PC-3 (cell line): Measurements from ENCODE around the gene C1orf141. TPM values are rescaled to one million over a fixed set of nuclear protein-coding genes. Genes with fewer than 3 reads are reported as not detected.
A peak's percentile ranks its signal among the peaks of the same experiment; 100 is the strongest.

ENCODE experiments used
- ATAC-seq: fragments of 200-7000 bp; cut with Tn5 transposase; 2 replicates; pipeline ENCODE4 v1.9.1; 2020; ENCODE audit warnings: mild to moderate bottlenecking, moderate library complexity
- BruUV-seq: library from RNA; stranded (reverse); fragments of 400-500 nt; replicated peaks from 2 replicates; lab custom pipeline; 2021; lab: Mats Ljungman, UMichigan
- CTCF ChIA-PET: fragments of 300-600 bp; sonication (Branson Sonifier 250); formaldehyde crosslinking; loops from one replicate; lab custom pipeline; 2022; ENCODE audit warnings: antibody characterized with exemption; lab: Charles Lee
- POLR2A ChIA-PET: fragments of 300-600 bp; sonication (Branson Sonifier 250); formaldehyde crosslinking; loops from one replicate; lab custom pipeline; 2022; ENCODE audit warnings: antibody characterized with exemption; ENCODE audit not compliant: unreplicated experiment; lab: Charles Lee
- DNase-seq: peaks from one replicate; pipeline ENCODE4 v3.0.0-alpha.2; 2015
- H2AFZ ChIP-seq: fragments of 300-600 bp; sonication (generic); 2 replicates; pipeline ENCODE4 v1.6.0; 2016; ENCODE audit warnings: antibody characterized with exemption, low read length
- H3F3A ChIP-seq: fragments of 300-600 bp; sonication (generic); one replicate; pipeline ENCODE4 v1.6.0; 2017; ENCODE audit warnings: antibody characterized with exemption, low read length, control low read depth, mild to moderate bottlenecking; ENCODE audit not compliant: unreplicated experiment
- H3K27ac ChIP-seq: fragments of 300-600 bp; sonication (generic); 2 replicates; pipeline ENCODE4 v1.5.1; 2016; ENCODE audit warnings: mild to moderate bottlenecking, low read length
- H3K27me3 ChIP-seq: fragments of 300-600 bp; sonication (generic); 2 replicates; pipeline ENCODE4 v1.6.1; 2016; ENCODE audit warnings: low read length, mixed read lengths
- H3K36me3 ChIP-seq: fragments of 300-600 bp; sonication (generic); 2 replicates; pipeline ENCODE4 v1.6.1; 2016; ENCODE audit warnings: low read depth, mixed run types, low read length, mixed read lengths
- H3K4me1 ChIP-seq: fragments of 300-600 bp; sonication (generic); 2 replicates; pipeline ENCODE4 v1.5.1; 2016; ENCODE audit warnings: low read length; ENCODE audit not compliant: insufficient read depth
- H3K4me2 ChIP-seq: fragments of 300-600 bp; sonication (generic); 2 replicates; pipeline ENCODE4 v1.6.0; 2016; ENCODE audit warnings: low read length
- H3K4me3 ChIP-seq: fragments of 300-600 bp; sonication (generic); 2 replicates; pipeline ENCODE4 v1.5.1; 2016; ENCODE audit warnings: mild to moderate bottlenecking, low read length, mixed read lengths
- H3K79me2 ChIP-seq: fragments of 300-600 bp; sonication (generic); 2 replicates; pipeline ENCODE4 v1.6.1; 2017; ENCODE audit warnings: low read length, mixed read lengths
- H3K9ac ChIP-seq: fragments of 300-600 bp; sonication (generic); 2 replicates; pipeline ENCODE4 v1.6.0; 2016; ENCODE audit warnings: mild to moderate bottlenecking, low read length
- H3K9me2 ChIP-seq: fragments of 300-600 bp; sonication (generic); replicated peaks from 2 replicates; pipeline ENCODE4 v1.6.1; 2016; ENCODE audit warnings: mixed run types, low read length, mixed read lengths
- H3K9me3 ChIP-seq: fragments of 300-600 bp; sonication (generic); 2 replicates; pipeline ENCODE4 v1.6.1; 2016; ENCODE audit warnings: low read length, mixed read lengths
- H4K20me1 ChIP-seq: fragments of 300-600 bp; sonication (generic); 2 replicates; pipeline ENCODE4 v1.6.1; 2016; ENCODE audit warnings: low read length, mixed read lengths
- CTCF ChIP-seq: fragments of 300-600 bp; sonication (generic); conservative IDR thresholded peaks from 2 replicates; pipeline ENCODE4 v1.5.1; 2017; ENCODE audit warnings: antibody characterized with exemption, low read depth, mild to moderate bottlenecking, low read length
- EZH2 ChIP-seq: fragments of 300-600 bp; sonication (generic); IDR thresholded peaks from one replicate; pipeline ENCODE4 v1.6.1; 2017; ENCODE audit warnings: antibody characterized with exemption, mild to moderate bottlenecking, low read length; ENCODE audit not compliant: unreplicated experiment
- EZH2phosphoT487 ChIP-seq: fragments of 300-600 bp; sonication (generic); IDR thresholded peaks from 2 replicates; pipeline ENCODE4 v1.6.1; 2018; ENCODE audit warnings: mild to moderate bottlenecking, antibody characterized with exemption, low read length, borderline replicate concordance
- intact Hi-C: fragments of 100-400 bp; cut with micrococcal nuclease; formaldehyde crosslinking; loops from 2 replicates; pipeline ENCODE4 v1.9.0; 2023
- total RNA-seq: library from RNA; depleted of rRNA; stranded (reverse); fragments of >200 nt; gene quantifications from 2 replicates; pipeline ENCODE4 v1.2.3, GENCODE V29; 2014

The C1orf141 gene
- total RNA-seq, 1 experiment from 2014 or later: not detected

- Histone ChIP-seq H2AFZ (no peak overlapping the region), H3K9me2 (no peaks in the 10 kb centered on the region), H3F3A (no peaks in the 10 kb centered on the region), H3K36me3 (no peaks in the 10 kb centered on the region), H3K4me2 (no peak overlapping the region), H3K9ac (no peak overlapping the region), H3K27me3 (no peaks in the 10 kb centered on the region), H3K27ac (no peak overlapping the region), H3K4me1 (no peaks in the 10 kb centered on the region), H3K9me3 (no peaks in the 10 kb centered on the region), H3K4me3 (no peak overlapping the region), H4K20me1 (no peaks in the 10 kb centered on the region), H3K79me2 (no peaks in the 10 kb centered on the region)
- BruUV-seq: no TSS peak
- ChIA-PET POLR2A (no interaction called here), CTCF (no interaction called here)
- no peak for DNase-seq
- TF ChIP-seq CTCF: no peak
- no peak for TF ChIP-seq EZH2
- no peak for TF ChIP-seq EZH2phosphoT487
- intact Hi-C loops: loop anchor here (5.0 to 10.0 kb wide), 2 partner anchors 88 to 194 kb away; partner anchors contain the start of gene SLC35D1
- ATAC-seq: no peak
Observed at GRCh38 chr1:67140460-67140859, 5.7 kb upstream of the C1orf141 start.

GRCh38 chr1:67138813-67139499, 4.2 kb upstream of the C1orf141 start:
- TF ChIP-seq EZH2phosphoT487: no peak
- TF ChIP-seq CTCF: no peak
- no peak for TF ChIP-seq EZH2
- Histone ChIP-seq H4K20me1 (no peaks in the 10 kb centered on the region), H3K9me3 (no peaks in the 10 kb centered on the region), H3K79me2 (no peaks in the 10 kb centered on the region), H3K4me2 (no peak overlapping the region), H3K36me3 (no peaks in the 10 kb centered on the region), H3K9me2 (no peaks in the 10 kb centered on the region), H2AFZ (no peak overlapping the region), H3F3A (no peaks in the 10 kb centered on the region), H3K4me3 (no peak overlapping the region), H3K27ac (no peak overlapping the region), H3K9ac (no peak overlapping the region), H3K27me3 (no peaks in the 10 kb centered on the region), H3K4me1 (no peaks in the 10 kb centered on the region)
- BruUV-seq: no TSS peak
- ChIA-PET POLR2A (no interaction called here), CTCF (no interaction called here)
- intact Hi-C loops: no loop called here
- no peak for ATAC-seq
- no peak for DNase-seq

GRCh38 chr1:67137307-67137753, 2.6 kb upstream of the C1orf141 start:
- no TSS peak for BruUV-seq
- H3K4me2 ChIP-seq: no peak overlapping the region
- DNase-seq (peak; percentile 24), ATAC-seq (no peak; the same call in 1 of the 2 replicates)
- H3K9me3 ChIP-seq: no peaks in the 10 kb centered on the region
- no peaks in the 10 kb centered on the region for H3F3A ChIP-seq
- no peaks in the 10 kb centered on the region for H3K9me2 ChIP-seq
- TF ChIP-seq EZH2phosphoT487: no peak
- H3K27ac ChIP-seq: no peak overlapping the region
- CTCF ChIA-PET: no interaction called here
- H2AFZ ChIP-seq: 0 out of 2 replicates have a peak overlapping the region, but pooled peaks have one; percentile 37
- H3K9ac ChIP-seq: no peak overlapping the region
- H3K36me3 ChIP-seq: no peaks in the 10 kb centered on the region
- H4K20me1 ChIP-seq: no peaks in the 10 kb centered on the region
- H3K4me1 ChIP-seq: no peaks in the 10 kb centered on the region
- H3K27me3 ChIP-seq: no peaks in the 10 kb centered on the region
- intact Hi-C loops: no loop called here
- no peaks in the 10 kb centered on the region for H3K79me2 ChIP-seq
- no peak overlapping the region for H3K4me3 ChIP-seq
- POLR2A ChIA-PET: no interaction called here
